H1 (cell line): Measurements from ENCODE around the gene RAP1A. TPM values are rescaled to one million over a fixed set of nuclear protein-coding genes. Genes with fewer than 3 reads are reported as not detected.

ENCODE experiments used
- BACH1 ChIP-seq: IDR thresholded peaks from 2 replicates; pipeline ENCODE4 v1.6.1; 2012; ENCODE audit warnings: low read length, improper control_type of control experiment
- JUN ChIP-seq: IDR thresholded peaks from 2 replicates; pipeline ENCODE4 v1.6.1; 2011; ENCODE audit warnings: low read depth, mild to moderate bottlenecking, improper control_type of control experiment, low read length
- KDM4A ChIP-seq: IDR thresholded peaks from one replicate; pipeline ENCODE4 v1.7.1; 2012; ENCODE audit warnings: low read depth, mild to moderate bottlenecking, moderate library complexity, low read length, inconsistent platforms; ENCODE audit not compliant: severe bottlenecking
- POLR2AphosphoS5 ChIP-seq: IDR thresholded peaks from 2 replicates; pipeline ENCODE4 v1.6.1; 2011; ENCODE audit warnings: low read depth, low read length
- POU5F1 ChIP-seq: IDR thresholded peaks from 2 replicates; pipeline ENCODE4 v1.6.1; 2011; ENCODE audit warnings: low read depth, mild to moderate bottlenecking, low read length, moderate library complexity
- RAD21 ChIP-seq, 2 experiments: IDR thresholded peaks in 1 of 2; conservative IDR thresholded peaks in 1 of 2; 2 replicates each; pipeline ENCODE4 v1.6.1; 2011; ENCODE audit warnings: low read depth in 2 of 2, low read length in 2 of 2, improper control_type of control experiment in 1 of 2, inconsistent platforms in 1 of 2, mild to moderate bottlenecking in 1 of 2, moderate library complexity in 1 of 2
- SP2 ChIP-seq: IDR thresholded peaks from 2 replicates; pipeline ENCODE4 v1.6.1; 2012; ENCODE audit warnings: mild to moderate bottlenecking, low read length, inconsistent platforms
- SRF ChIP-seq: IDR thresholded peaks from 2 replicates; pipeline ENCODE4 v1.6.1; 2011; ENCODE audit warnings: mild to moderate bottlenecking, low read depth, low read length, moderate library complexity
- TAF7 ChIP-seq: optimal IDR thresholded peaks from 2 replicates; pipeline ENCODE3; 2011; ENCODE audit warnings: low read depth, mild to moderate bottlenecking, inconsistent platforms, low read length, moderate library complexity, borderline replicate concordance
- TEAD4 ChIP-seq: IDR thresholded peaks from 2 replicates; pipeline ENCODE4 v1.6.1; 2012; ENCODE audit warnings: low read depth, low read length, inconsistent platforms, mixed read lengths
- polyA plus RNA-seq, 7 experiments: library from polyadenylated mRNA; depleted of rRNA in 3 of 7; stranded (reverse) in 5 of 7; unstranded in 2 of 7; fragments of >200 nt in 5 of 7; fragments of 200-250 nt in 2 of 7; gene quantifications; 1 replicate in 5 of 7; 2 replicates in 1 of 7; 4 replicates in 1 of 7; pipeline versions ENCODE4 v1.2.1 to v1.2.3, GENCODE V29; 2011 to 2013; ENCODE audit warnings: missing spikeins in 2 of 7, mixed read lengths in 2 of 7
- total RNA-seq: library from RNA; stranded (reverse); fragmentation: NEBNext Ultra II Directional; extraction: Animal tissue kit (Norgen Biotek cat#: 25700); gene quantifications from 2 replicates; pipeline ENCODE4 v1.2.1, GENCODE V29; 2021
- TF ChIP-seq, protein P1 (sequence below): IDR thresholded peaks from 2 replicates; pipeline ENCODE4 v1.6.1; 2012; ENCODE audit warnings: low read length, inconsistent platforms

The RAP1A gene
- total and polyA plus RNA-seq, 2 of the 8 experiments (the other 6 are each of a cell fraction or from before 2014, with no cell fraction given), result 10.9 to 35.8 TPM

DNA sequence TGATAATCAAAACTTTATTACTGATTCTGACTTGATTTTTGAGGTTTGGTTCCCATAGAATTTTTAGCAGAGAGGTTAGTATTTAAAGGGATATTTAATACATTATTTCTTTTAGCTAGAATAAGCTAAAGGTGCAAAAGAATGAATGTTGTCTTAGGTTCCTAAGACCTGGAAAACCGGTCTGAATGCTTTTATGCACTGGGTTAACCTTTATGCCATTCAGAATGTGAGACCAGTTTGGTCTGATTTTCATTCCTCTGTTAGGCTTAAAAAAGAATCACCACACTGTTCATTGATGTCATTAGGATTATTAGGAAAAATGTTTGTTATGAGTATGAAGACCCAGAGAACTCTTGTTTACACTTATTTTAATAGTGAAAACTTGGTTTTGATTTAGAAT, 30.1 kb downstream of the RAP1A start (continued):
- no peak for TF ChIP-seq SRF
- TF ChIP-seq, protein P1, sequence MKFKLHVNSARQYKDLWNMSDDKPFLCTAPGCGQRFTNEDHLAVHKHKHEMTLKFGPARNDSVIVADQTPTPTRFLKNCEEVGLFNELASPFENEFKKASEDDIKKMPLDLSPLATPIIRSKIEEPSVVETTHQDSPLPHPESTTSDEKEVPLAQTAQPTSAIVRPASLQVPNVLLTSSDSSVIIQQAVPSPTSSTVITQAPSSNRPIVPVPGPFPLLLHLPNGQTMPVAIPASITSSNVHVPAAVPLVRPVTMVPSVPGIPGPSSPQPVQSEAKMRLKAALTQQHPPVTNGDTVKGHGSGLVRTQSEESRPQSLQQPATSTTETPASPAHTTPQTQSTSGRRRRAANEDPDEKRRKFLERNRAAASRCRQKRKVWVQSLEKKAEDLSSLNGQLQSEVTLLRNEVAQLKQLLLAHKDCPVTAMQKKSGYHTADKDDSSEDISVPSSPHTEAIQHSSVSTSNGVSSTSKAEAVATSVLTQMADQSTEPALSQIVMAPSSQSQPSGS, result no peak
- TF ChIP-seq KDM4A, result no peak
- no peak for TF ChIP-seq TEAD4
- no peak for TF ChIP-seq POLR2AphosphoS5
- TF ChIP-seq JUN, result no peak
- TF ChIP-seq RAD21 (IDR thresholded peaks at IDR 0.05 in 1 of 2, conservative IDR thresholded peaks at IDR 0.05 in 1 of 2; ENCODE audit: low read depth in 2 of 2, low read length in 2 of 2), result no peak
- TF ChIP-seq POU5F1, result no peak
- no peak for TF ChIP-seq BACH1
- TF ChIP-seq TAF7, result no peak
- TF ChIP-seq SP2, result no peak
